K562 (cell line): Measurements from ENCODE around the gene OR8B3.

Source experiments
- EZH2 ChIP-seq: IDR thresholded peaks from 2 replicates; pipeline ENCODE4 v1.6.1; 2012; ENCODE audit warnings: low read depth, mild to moderate bottlenecking, inconsistent platforms, low read length, borderline replicate concordance
- ZNF133 ChIP-seq: fragments of 250-450 bp; sonication (Bioruptor Pico); IDR thresholded peaks from 2 replicates; pipeline ENCODE4 v1.4.0; 2020; ENCODE audit warnings: mild to moderate bottlenecking

DNA sequence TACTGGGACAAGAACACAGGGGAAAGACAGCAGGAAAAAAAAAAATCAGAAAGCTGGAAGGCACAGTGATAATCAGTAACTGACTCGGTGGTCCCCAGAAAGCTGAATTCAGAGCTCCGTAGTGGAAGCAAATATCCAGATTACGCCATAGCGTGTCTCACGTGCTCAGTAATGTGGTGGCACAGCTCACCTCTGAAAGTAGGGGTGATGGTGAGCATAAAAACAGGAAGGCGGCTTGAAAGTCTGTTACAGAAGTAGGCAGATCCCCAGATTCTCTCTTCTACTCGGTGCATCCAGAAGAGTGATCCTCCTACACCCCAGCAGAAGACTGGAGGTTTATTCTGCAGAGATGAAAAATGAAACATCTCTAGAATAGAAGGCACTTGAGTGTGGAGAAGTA lies 11.1 kb upstream of the OR8B3 start:
- TF ChIP-seq EZH2 (no peak), ZNF133 (CRISPR knock-in tag) (no peak)
